Measurements from ENCODE around the gene CCDC117. TPM values are rescaled to one million over a fixed set of nuclear protein-coding genes. Genes with fewer than 3 reads are reported as not detected.

The CCDC117 gene
- total RNA-seq, 1 experiment from 2014 or later: 7.1 TPM

- Histone ChIP-seq H4K20me1 (ENCODE audit: low read length) (no peaks in the 10 kb centered on the region), H3K27me3 (ENCODE audit: low read length) (no peaks in the 10 kb centered on the region), H3F3A (ENCODE audit: low read length, unreplicated experiment) (no peaks in the 10 kb centered on the region), H3K36me3 (ENCODE audit: low read depth, low read length) (no peaks in the 10 kb centered on the region), H2AFZ (ENCODE audit: low read length) (no peak overlapping the region), H3K4me2 (ENCODE audit: low read length) (no peak overlapping the region), H3K9me3 (ENCODE audit: low read length) (no peaks in the 10 kb centered on the region), H3K9ac (ENCODE audit: low read length) (no peak overlapping the region), H3K9me2 (replicated peaks; ENCODE audit: low read length) (no peaks in the 10 kb centered on the region), H3K4me3 (ENCODE audit: low read length) (no peak overlapping the region), H3K27ac (ENCODE audit: low read length) (no peak overlapping the region), H3K4me1 (ENCODE audit: insufficient read depth, low read length) (peaks cover 4% of the 10 kb centered on the region; the same call in 1 of the 2 replicates), H3K79me2 (ENCODE audit: low read length) (peaks cover 32% of the 10 kb centered on the region)
- CTCF ChIA-PET: no interaction called here
- no peak for ATAC-seq
- DNase-seq: no peak
- POLR2A ChIA-PET (ENCODE audit: unreplicated experiment): no interaction called here
- BruUV-seq (replicated peaks): no TSS peak
- TF ChIP-seq CTCF (conservative IDR thresholded peaks at IDR 0.05; ENCODE audit: low read depth, low read length) (no peak), EZH2phosphoT487 (IDR thresholded peaks at IDR 0.05; ENCODE audit: borderline replicate concordance, low read length) (no peak), EZH2 (IDR thresholded peaks at IDR 0.05; ENCODE audit: low read length, unreplicated experiment) (no peak)
- intact Hi-C loops (cut with micrococcal nuclease): no loop called here
Measured at GRCh38 chr22:28771195-28771791, 1.2 kb upstream of the CCDC117 start.

GRCh38 chr22:28773461-28773867, 969 bp downstream of the CCDC117 start:
- peak overlapping the region; percentile 86 for H2AFZ ChIP-seq (ENCODE audit: low read length)
- TF ChIP-seq CTCF (conservative IDR thresholded peaks at IDR 0.05; ENCODE audit: low read depth, low read length): no peak
- TF ChIP-seq EZH2phosphoT487 (IDR thresholded peaks at IDR 0.05; ENCODE audit: borderline replicate concordance, low read length): no peak
- no peak for TF ChIP-seq EZH2 (IDR thresholded peaks at IDR 0.05; ENCODE audit: low read length, unreplicated experiment)
- intact Hi-C loops (cut with micrococcal nuclease): no loop called here
- TSS peak; percentile 77 for BruUV-seq (replicated peaks)
- H3K4me2 ChIP-seq (ENCODE audit: low read length): peak overlapping the region; percentile 90
- DNase-seq: no peak
- no peaks in the 10 kb centered on the region for H4K20me1 ChIP-seq (ENCODE audit: low read length)
- no peak for ATAC-seq
- no peaks in the 10 kb centered on the region for H3K27me3 ChIP-seq (ENCODE audit: low read length)
- peak overlapping the region; percentile 73 for H3K4me3 ChIP-seq (ENCODE audit: low read length)
- peaks cover 4% of the 10 kb centered on the region; the same call in 1 of the 2 replicates for H3K4me1 ChIP-seq (ENCODE audit: insufficient read depth, low read length)
- peaks cover 50% of the 10 kb centered on the region for H3K79me2 ChIP-seq (ENCODE audit: low read length)
- H3F3A ChIP-seq (ENCODE audit: low read length, unreplicated experiment): no peaks in the 10 kb centered on the region
- peak overlapping the region; percentile 8; the same call in 1 of the 2 replicates for H3K27ac ChIP-seq (ENCODE audit: low read length)
- ChIA-PET CTCF (interaction anchor here (0.5 to 0.6 kb wide), 2 partner anchors 32 kb away, joined by 3 read pairs; partner anchors contain the start of genes CHEK2 and HSCB), POLR2A (ENCODE audit: unreplicated experiment) (interaction anchor here (0.6 kb wide), 1 partner anchor 32 kb away, joined by 3 read pairs; no protein-coding TSS in a partner anchor)
- H3K36me3 ChIP-seq (ENCODE audit: low read depth, low read length): no peaks in the 10 kb centered on the region
- H3K9me3 ChIP-seq (ENCODE audit: low read length): no peaks in the 10 kb centered on the region
- no peaks in the 10 kb centered on the region for H3K9me2 ChIP-seq (replicated peaks; ENCODE audit: low read length)
- H3K9ac ChIP-seq (ENCODE audit: low read length): peak overlapping the region; percentile 78

- TF ChIP-seq CTCF (conservative IDR thresholded peaks at IDR 0.05; ENCODE audit: low read depth, low read length) (no peak), EZH2phosphoT487 (IDR thresholded peaks at IDR 0.05; ENCODE audit: borderline replicate concordance, low read length) (no peak), EZH2 (IDR thresholded peaks at IDR 0.05; ENCODE audit: low read length, unreplicated experiment) (no peak)
- intact Hi-C loops (cut with micrococcal nuclease): no loop called here
- Histone ChIP-seq H2AFZ (ENCODE audit: low read length) (no peak overlapping the region), H3K36me3 (ENCODE audit: low read depth, low read length) (no peaks in the 10 kb centered on the region), H3K4me3 (ENCODE audit: low read length) (peak overlapping the region; percentile 73; the same call in 1 of the 2 replicates), H3K79me2 (ENCODE audit: low read length) (peaks cover 57% of the 10 kb centered on the region), H4K20me1 (ENCODE audit: low read length) (no peaks in the 10 kb centered on the region), H3K9ac (ENCODE audit: low read length) (no peak overlapping the region), H3K4me2 (ENCODE audit: low read length) (peak overlapping the region; percentile 90; the same call in 1 of the 2 replicates), H3K4me1 (ENCODE audit: insufficient read depth, low read length) (peaks cover 4% of the 10 kb centered on the region; the same call in 1 of the 2 replicates), H3K9me3 (ENCODE audit: low read length) (no peaks in the 10 kb centered on the region), H3F3A (ENCODE audit: low read length, unreplicated experiment) (no peaks in the 10 kb centered on the region), H3K27ac (ENCODE audit: low read length) (no peak overlapping the region), H3K9me2 (replicated peaks; ENCODE audit: low read length) (no peaks in the 10 kb centered on the region), H3K27me3 (ENCODE audit: low read length) (no peaks in the 10 kb centered on the region)
- BruUV-seq (replicated peaks): no TSS peak
- ChIA-PET POLR2A (ENCODE audit: unreplicated experiment) (no interaction called here), CTCF (no interaction called here)
- ATAC-seq: no peak
- DNase-seq: no peak
Measured at GRCh38 chr22:28774378-28774777, 1.9 kb downstream of the CCDC117 start.

Data from PC-3 (cell line).